Naive thymus-derived CD4-positive, alpha-beta T cell (primary cell): ENCODE data around the gene LONRF3. TPM values are rescaled to one million over a fixed set of nuclear protein-coding genes. Genes with fewer than 3 reads are reported as not detected.

Experiments used
- ATAC-seq: fragments of 150-1000 bp; cut with Tn5 transposase; 2 replicates; pipeline ENCODE4 v1.10.0; 2021; ENCODE audit warnings: mild to moderate bottlenecking, moderate library complexity
- CTCF ChIA-PET: fragments of 350-600 bp; sonication (Branson Sonifier 250); formaldehyde crosslinking; loops from one replicate; lab custom pipeline; 2021; ENCODE audit warnings: antibody characterized with exemption; lab: Charles Lee
- POLR2A ChIA-PET: fragments of 350-600 bp; sonication (Branson Sonifier 250); formaldehyde crosslinking; loops from one replicate; lab custom pipeline; 2021; ENCODE audit warnings: antibody characterized with exemption, inconsistent platforms; lab: Charles Lee
- DNase-seq, 9 donors: peaks; one replicate each; pipeline versions ENCODE4 v3.0.0 to v3.0.0-alpha.2; 2020 to 2022; ENCODE audit warnings: mixed read lengths in 1 of 9
- H3K27ac ChIP-seq: one replicate; pipeline ENCODE4 v1.7.0; 2013; ENCODE audit warnings: mild to moderate bottlenecking, low read depth, low read length, moderate library complexity
- H3K27me3 ChIP-seq, 2 donors: one replicate each; pipeline ENCODE4 v1.7.0; 2013; ENCODE audit warnings: low read length in 2 of 2, mild to moderate bottlenecking in 2 of 2, moderate library complexity in 2 of 2; ENCODE audit not compliant: control insufficient read depth in 2 of 2, insufficient read depth in 2 of 2
- H3K36me3 ChIP-seq, 3 experiments: 1 replicate in 2 of 3; 2 replicates in 1 of 3; pipeline ENCODE4 v1.7.0; 2013; ENCODE audit warnings: low read length in 3 of 3, mild to moderate bottlenecking in 3 of 3, moderate library complexity in 1 of 3; ENCODE audit not compliant: insufficient read depth in 3 of 3, control insufficient read depth in 2 of 3
- H3K4me1 ChIP-seq, 2 donors: one replicate each; pipeline ENCODE4 v1.7.0; 2013; ENCODE audit warnings: low read length in 2 of 2, mild to moderate bottlenecking in 2 of 2, moderate library complexity in 1 of 2; ENCODE audit not compliant: control insufficient read depth in 2 of 2, insufficient read depth in 2 of 2
- H3K4me3 ChIP-seq: 2 replicates; pipeline ENCODE4 v1.7.0; 2013; ENCODE audit warnings: mild to moderate bottlenecking, low read length
- H3K9me3 ChIP-seq, 3 experiments: 1 replicate in 2 of 3; 2 replicates in 1 of 3; pipeline ENCODE4 v1.7.0; 2013; ENCODE audit warnings: low read length in 3 of 3; ENCODE audit not compliant: control insufficient read depth in 2 of 3
- H3K27ac Mint-ChIP-seq, 9 donors: one replicate each; pipeline ENCODE4 v1.8.0; 2020 to 2022; ENCODE audit warnings: mixed read lengths in 9 of 9, mild to moderate bottlenecking in 8 of 9, moderate library complexity in 5 of 9, inconsistent platforms in 2 of 9
- H3K27me3 Mint-ChIP-seq, 5 donors: one replicate each; pipeline ENCODE4 v1.8.0; 2021 to 2022; ENCODE audit warnings: mixed read lengths in 5 of 5, mild to moderate bottlenecking in 1 of 5
- H3K36me3 Mint-ChIP-seq, 5 donors: one replicate each; pipeline ENCODE4 v1.8.0; 2020 to 2022; ENCODE audit warnings: mixed read lengths in 5 of 5, mild to moderate bottlenecking in 3 of 5, inconsistent platforms in 1 of 5
- H3K4me1 Mint-ChIP-seq, 7 donors: one replicate each; pipeline ENCODE4 v1.8.0; 2020 to 2022; ENCODE audit warnings: mixed read lengths in 7 of 7, mild to moderate bottlenecking in 3 of 7, inconsistent platforms in 1 of 7
- H3K4me3 Mint-ChIP-seq, 10 donors: one replicate each; pipeline ENCODE4 v1.8.0; 2020 to 2022; ENCODE audit warnings: mild to moderate bottlenecking in 10 of 10, mixed read lengths in 10 of 10, moderate library complexity in 6 of 10, inconsistent platforms in 2 of 10
- H3K9me3 Mint-ChIP-seq, 11 donors: one replicate each; pipeline ENCODE4 v1.8.0; 2020 to 2022; ENCODE audit warnings: mixed read lengths in 11 of 11, mild to moderate bottlenecking in 4 of 11, inconsistent platforms in 1 of 11, moderate library complexity in 1 of 11
- intact Hi-C, 2 donors: fragments of 100-400 bp; cut with micrococcal nuclease; formaldehyde crosslinking; loops; one replicate each; pipeline ENCODE4 v1.15.1; 2023
- polyA plus RNA-seq, 2 donors: library from polyadenylated mRNA; unstranded; fragments of 300-500 nt; fragmentation: Illumina TruSeq; gene quantifications; one replicate each; pipeline ENCODE4 v1.2.3, GENCODE V29; 2021
- total RNA-seq, 6 experiments: library from RNA in 5 of 6; stranded (reverse) in 5 of 6; gene quantifications; 1 replicate in 5 of 6; 2 replicates in 1 of 6; pipeline ENCODE4 v1.2.3 and lab custom pipeline; 2021 to 2026

Gene LONRF3
- total and polyA plus RNA-seq, 7 experiments from 2014 or later, result 0.07 to 17.8 (median 10.9) TPM

DNA sequence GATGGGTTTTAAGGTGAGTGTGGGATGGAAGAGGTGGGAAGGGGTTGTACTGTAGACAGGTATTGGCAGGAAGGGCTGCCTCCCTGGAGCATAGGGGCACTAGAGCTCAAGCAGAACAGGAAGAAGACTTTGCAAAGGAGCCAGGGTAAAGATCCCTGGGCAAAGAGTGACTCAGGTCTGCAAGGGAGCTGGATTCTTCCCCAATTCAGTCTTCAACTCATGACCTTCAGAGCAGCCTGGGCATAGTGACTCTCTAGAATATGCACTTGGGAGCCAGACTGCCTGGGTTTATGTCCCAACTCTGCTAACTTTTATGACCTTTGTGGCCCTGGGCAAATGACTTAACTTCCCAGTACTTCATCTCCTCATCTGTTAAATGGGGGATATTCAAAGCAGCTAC, 4.0 kb downstream of the LONRF3 start:
- no peaks in the 10 kb centered on the region for H3K9me3 ChIP-seq
- DNase-seq (no peak), ATAC-seq (no peak)
- ChIA-PET POLR2A (interaction anchor here (5.0 kb wide), 1 partner anchor 13 kb away, joined by 48 read pairs; no protein-coding TSS in a partner anchor), CTCF (no interaction called here)
- peaks cover 0 to 3% of the 10 kb centered on the region in 2 donors for H3K4me1 ChIP-seq
- H3K27me3 Mint-ChIP-seq, result peaks cover 0 to 30% (median 0%) of the 10 kb centered on the region in 5 donors
- H3K27ac ChIP-seq, result no peak overlapping the region
- intact Hi-C loops, result loop anchor here in 1 of 2 donors (10.0 kb wide), 3 partner anchors 134 to 634 kb away; partner anchors contain the start of genes SLC25A5 and WDR44
- H3K27me3 ChIP-seq, result no peaks in the 10 kb centered on the region
- no peak overlapping the region for H3K4me3 ChIP-seq
- H3K27ac Mint-ChIP-seq, result peak overlapping the region in 5 of 9 donors; percentile 5 to 40 (median 21)
- H3K36me3 Mint-ChIP-seq, result peaks cover 0 to 11% (median 0%) of the 10 kb centered on the region in 5 donors
- H3K9me3 Mint-ChIP-seq, result peaks cover 0 to 6% (median 0%) of the 10 kb centered on the region in 11 donors
- H3K4me1 Mint-ChIP-seq, result peaks cover 5 to 37% (median 21%) of the 10 kb centered on the region in 7 donors
- no peak overlapping the region for H3K4me3 Mint-ChIP-seq
- no peaks in the 10 kb centered on the region for H3K36me3 ChIP-seq

DNA sequence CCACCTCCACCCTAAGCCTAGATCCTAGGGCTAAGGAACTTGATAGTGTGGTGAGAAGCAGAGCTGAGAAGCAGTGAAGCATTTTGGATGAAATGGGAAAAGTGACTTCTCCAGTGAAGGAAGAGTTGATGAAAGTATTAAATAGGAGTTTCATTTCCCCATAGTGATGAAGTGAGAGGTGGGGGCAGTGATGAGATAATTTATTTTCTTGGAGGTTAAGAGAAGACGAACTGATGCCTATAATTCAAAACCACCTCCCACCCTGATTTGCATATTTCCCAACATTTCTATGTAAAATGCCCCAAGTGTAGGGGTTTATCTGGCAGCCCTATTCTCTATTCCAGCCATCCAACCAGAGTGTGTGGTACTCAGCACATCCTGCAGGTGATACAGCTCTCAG, 6.3 kb downstream of the LONRF3 start:
- Histone ChIP-seq H3K36me3 (no peaks in the 10 kb centered on the region), H3K9me3 (no peaks in the 10 kb centered on the region), H3K27me3 (no peaks in the 10 kb centered on the region), H3K27ac (no peak overlapping the region), H3K4me1 (peaks cover 0 to 3% of the 10 kb centered on the region in 2 donors), H3K4me3 (no peak overlapping the region)
- Mint-ChIP-seq H3K27me3 (peaks cover 0 to 11% (median 0%) of the 10 kb centered on the region in 5 donors), H3K4me1 (peaks cover 1 to 32% (median 17%) of the 10 kb centered on the region in 7 donors), H3K9me3 (peaks cover 0 to 4% (median 0%) of the 10 kb centered on the region in 11 donors), H3K4me3 (no peak overlapping the region), H3K36me3 (peaks cover 0 to 22% (median 0%) of the 10 kb centered on the region in 5 donors), H3K27ac (peak overlapping the region in 1 of 9 donors; percentile 43)
- DNase-seq (no peak), ATAC-seq (no peak)
- CTCF ChIA-PET, result interaction anchor here (1.2 kb wide), 1 partner anchor 12 kb away, joined by 3 read pairs; no protein-coding TSS in a partner anchor
- POLR2A ChIA-PET, result interaction anchor here (0.7 kb wide), 1 partner anchor 12 kb away, joined by 4 read pairs; no protein-coding TSS in a partner anchor
- intact Hi-C loops, result no loop called here

DNA sequence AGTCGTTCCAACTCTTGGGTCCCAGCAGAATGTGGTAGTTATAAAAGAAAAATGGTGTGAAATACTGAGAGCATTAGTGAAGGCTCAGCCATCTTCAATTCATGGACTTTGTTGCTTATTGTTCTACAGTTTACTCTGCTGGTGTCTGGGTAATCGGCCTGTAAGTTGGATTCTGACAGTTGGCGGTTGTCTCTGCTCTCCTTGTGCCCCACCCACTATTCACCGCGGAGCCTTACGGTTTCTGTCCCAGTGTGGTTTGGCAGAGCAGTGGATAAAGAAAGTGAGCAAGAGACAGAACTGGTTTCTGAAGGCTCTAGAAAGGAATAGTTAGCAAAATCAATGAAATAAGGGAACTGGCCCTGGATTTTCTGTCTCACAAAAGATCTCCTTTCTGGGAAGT, 9.1 kb downstream of the LONRF3 start:
- Mint-ChIP-seq H3K27ac (peak overlapping the region in 1 of 9 donors; percentile 52), H3K4me3 (no peak overlapping the region), H3K4me1 (peaks cover 0 to 14% (median 4%) of the 10 kb centered on the region in 7 donors), H3K9me3 (peaks cover 0 to 2% (median 0%) of the 10 kb centered on the region in 11 donors), H3K27me3 (no peaks in the 10 kb centered on the region), H3K36me3 (peaks cover 0 to 29% (median 2%) of the 10 kb centered on the region in 5 donors)
- ChIA-PET POLR2A (no interaction called here), CTCF (no interaction called here)
- DNase-seq, result no peak
- ATAC-seq, result no peak
- no peak overlapping the region for H3K4me3 ChIP-seq
- intact Hi-C loops, result no loop called here
- H3K27me3 ChIP-seq, result no peaks in the 10 kb centered on the region
- no peaks in the 10 kb centered on the region for H3K36me3 ChIP-seq
- H3K4me1 ChIP-seq, result no peaks in the 10 kb centered on the region
- no peaks in the 10 kb centered on the region for H3K9me3 ChIP-seq
- H3K27ac ChIP-seq, result no peak overlapping the region

DNA sequence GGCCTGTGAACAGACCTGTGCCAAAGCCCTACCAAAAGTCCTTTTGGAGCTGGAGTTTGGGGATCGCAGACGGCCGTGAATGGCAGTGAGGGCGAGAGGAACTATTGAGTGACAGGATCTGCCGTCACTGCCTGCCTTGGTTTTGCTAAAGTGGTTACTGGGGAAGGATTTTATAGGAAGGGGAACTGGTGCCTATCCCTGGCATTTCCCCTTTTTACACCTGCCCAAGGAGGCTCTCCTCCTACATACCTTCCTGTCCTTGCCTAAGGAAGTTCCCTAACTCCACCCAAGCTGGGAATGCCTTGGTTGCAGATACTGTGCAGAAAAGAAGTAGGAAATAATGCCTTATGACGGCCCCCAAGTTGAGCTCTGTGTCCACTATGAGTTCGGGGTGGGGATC, 14.5 kb downstream of the LONRF3 start:
- Histone ChIP-seq H3K4me3 (no peak overlapping the region), H3K9me3 (no peaks in the 10 kb centered on the region), H3K27me3 (no peaks in the 10 kb centered on the region), H3K27ac (no peak overlapping the region), H3K4me1 (peaks cover 0 to 10% of the 10 kb centered on the region in 2 donors), H3K36me3 (no peaks in the 10 kb centered on the region)
- intact Hi-C loops, result no loop called here
- Mint-ChIP-seq H3K9me3 (peaks cover 0 to 7% (median 0%) of the 10 kb centered on the region in 11 donors), H3K27me3 (no peaks in the 10 kb centered on the region), H3K4me3 (no peak overlapping the region), H3K4me1 (peaks cover 7 to 28% (median 26%) of the 10 kb centered on the region in 7 donors), H3K36me3 (peaks cover 0 to 20% (median 9%) of the 10 kb centered on the region in 5 donors), H3K27ac (peak overlapping the region in 4 of 9 donors; percentile 26 to 74 (median 46))
- ChIA-PET CTCF (interaction anchor here (0.7 to 1.0 kb wide), 2 partner anchors 9 to 150 kb away, joined by 3 to 4 read pairs; no protein-coding TSS in a partner anchor), POLR2A (interaction anchor here (6.4 kb wide), 1 partner anchor 12 kb away, joined by 48 read pairs; the partner anchor contains the start of gene LONRF3)
- ATAC-seq (no peak), DNase-seq (no peak)

DNA sequence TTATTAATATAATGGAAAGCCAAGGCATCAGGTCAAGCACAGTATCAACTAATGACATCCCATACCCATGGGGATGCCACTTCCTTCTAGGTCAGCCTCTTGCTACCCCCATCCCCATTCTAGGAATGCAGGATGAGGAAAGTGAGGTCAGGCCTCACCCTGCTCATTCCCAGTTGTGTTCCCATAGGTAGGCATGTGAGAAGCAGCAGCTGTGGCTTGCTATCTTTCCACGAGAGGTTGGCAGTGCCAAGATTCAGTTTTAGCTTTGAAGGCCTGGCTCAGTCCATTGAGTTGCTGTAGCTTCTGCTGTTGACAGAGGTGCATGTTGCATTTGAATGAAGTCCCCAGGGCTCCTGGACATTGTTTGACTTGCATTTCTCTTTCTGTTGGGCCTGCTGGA, 15.5 kb downstream of the LONRF3 start:
- Histone ChIP-seq H3K27ac (no peak overlapping the region), H3K4me3 (no peak overlapping the region), H3K27me3 (no peaks in the 10 kb centered on the region), H3K36me3 (no peaks in the 10 kb centered on the region), H3K4me1 (peaks cover 0 to 10% of the 10 kb centered on the region in 2 donors), H3K9me3 (no peaks in the 10 kb centered on the region)
- CTCF ChIA-PET, result interaction anchor here (0.7 to 1.0 kb wide), 2 partner anchors 10 to 151 kb away, joined by 3 to 4 read pairs; no protein-coding TSS in a partner anchor
- Mint-ChIP-seq H3K4me1 (peaks cover 7 to 37% (median 33%) of the 10 kb centered on the region in 7 donors), H3K27ac (peak overlapping the region in 2 of 9 donors; percentile 26 to 46), H3K27me3 (no peaks in the 10 kb centered on the region), H3K9me3 (peaks cover 0 to 7% (median 0%) of the 10 kb centered on the region in 11 donors), H3K36me3 (peaks cover 0 to 13% (median 9%) of the 10 kb centered on the region in 5 donors), H3K4me3 (no peak overlapping the region)
- intact Hi-C loops, result no loop called here
- ATAC-seq (no peak), DNase-seq (no peak)
- POLR2A ChIA-PET, result interaction anchor here (1.0 to 6.4 kb wide), 3 partner anchors 11 to 21 kb away, joined by 3 to 48 read pairs (median 10); partner anchors contain the start of gene LONRF3

DNA sequence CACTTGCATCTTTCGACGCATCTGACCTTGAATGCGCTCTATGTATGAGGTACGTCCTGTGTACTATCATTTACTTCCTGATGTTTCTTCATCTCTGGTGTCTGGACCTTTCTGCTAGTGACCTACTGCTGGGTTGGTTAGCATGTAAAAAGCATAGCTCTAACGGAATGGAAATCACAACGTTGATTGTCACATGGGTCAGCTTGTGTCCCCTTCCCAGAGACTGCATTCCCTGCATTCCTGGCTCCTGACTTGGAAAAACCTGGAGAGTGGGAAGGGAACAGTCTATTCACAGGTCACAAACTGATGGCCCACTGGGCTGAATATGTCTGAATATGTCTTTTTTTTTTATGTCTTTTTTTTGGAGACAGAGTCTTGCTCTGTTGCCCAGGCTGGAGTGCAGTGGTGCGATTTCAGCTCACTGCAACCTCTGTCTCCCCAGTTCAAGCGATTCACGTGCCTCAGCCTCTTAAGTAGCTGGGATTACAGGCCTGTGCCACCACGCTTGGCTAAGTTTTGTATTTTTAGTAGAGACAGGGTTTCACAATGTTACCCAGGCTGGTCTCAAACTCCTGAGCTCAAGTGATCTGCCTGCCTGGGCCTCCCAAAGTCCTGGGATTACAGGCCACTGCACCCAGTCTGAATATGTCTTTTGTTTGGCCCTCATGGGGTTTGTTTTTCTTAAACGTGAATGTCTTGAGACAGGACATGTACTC, 16.3 kb downstream of the LONRF3 start:
- DNase-seq, result no peak
- peaks cover 7 to 45% (median 41%) of the 10 kb centered on the region in 7 donors for H3K4me1 Mint-ChIP-seq
- H3K4me3 ChIP-seq, result no peak overlapping the region
- no peaks in the 10 kb centered on the region for H3K27me3 ChIP-seq
- peaks cover 0 to 7% (median 0%) of the 10 kb centered on the region in 11 donors for H3K9me3 Mint-ChIP-seq
- peaks cover 0 to 10% of the 10 kb centered on the region in 2 donors for H3K4me1 ChIP-seq
- no peak overlapping the region for H3K27ac ChIP-seq
- H3K36me3 Mint-ChIP-seq, result peaks cover 0 to 16% (median 10%) of the 10 kb centered on the region in 5 donors
- intact Hi-C loops, result no loop called here
- H3K27ac Mint-ChIP-seq, result peak overlapping the region in 6 of 9 donors; percentile 3 to 94 (median 78)
- no peaks in the 10 kb centered on the region for H3K27me3 Mint-ChIP-seq
- H3K4me3 Mint-ChIP-seq, result no peak overlapping the region
- POLR2A ChIA-PET, result interaction anchor here (0.6 to 6.4 kb wide), 5 partner anchors 10 to 319 kb away, joined by 3 to 48 read pairs (median 5); partner anchors contain the start of gene LONRF3
- H3K36me3 ChIP-seq, result no peaks in the 10 kb centered on the region
- H3K9me3 ChIP-seq, result no peaks in the 10 kb centered on the region
- CTCF ChIA-PET, result interaction anchor here (1.2 kb wide), 1 partner anchor 15 kb away, joined by 8 read pairs; no protein-coding TSS in a partner anchor
- no peak for ATAC-seq
